Astrocyte (in vitro differentiated cells and primary cell): ENCODE results near the gene ACOT7. TPM values are rescaled to one million over a fixed set of nuclear protein-coding genes. Genes with fewer than 3 reads are reported as not detected.

Experiments
- DNase-seq: peaks from one replicate; pipeline ENCODE4 v3.0.0-alpha.2; 2010; ENCODE audit warnings: low read depth
- FAIRE-seq: peaks from 2 replicates; lab custom pipeline; 2011; peaks lifted over from hg19 to GRCh38; lab: Jason Lieb, UNC
- H2AFZ ChIP-seq: 2 replicates; pipeline ENCODE4 v1.6.0; 2012; ENCODE audit warnings: low read depth, low read length, inconsistent platforms
- H3K27ac ChIP-seq: 2 replicates; pipeline ENCODE4 v1.5.1; 2011; ENCODE audit warnings: low read depth, low read length, inconsistent platforms
- H3K27me3 ChIP-seq: 2 replicates; pipeline ENCODE4 v1.6.0; 2011; ENCODE audit warnings: low read length, inconsistent platforms; ENCODE audit not compliant: insufficient read depth
- H3K36me3 ChIP-seq: 2 replicates; pipeline ENCODE4 v1.5.1; 2011; ENCODE audit warnings: low read length, inconsistent platforms; ENCODE audit not compliant: insufficient read depth
- H3K4me1 ChIP-seq: 2 replicates; pipeline ENCODE4 v1.5.1; 2011; ENCODE audit warnings: low read length, inconsistent platforms; ENCODE audit not compliant: insufficient read depth
- H3K4me2 ChIP-seq: 2 replicates; pipeline ENCODE4 v1.6.0; 2012; ENCODE audit warnings: low read length, inconsistent platforms
- H3K4me3 ChIP-seq: 2 replicates; pipeline ENCODE4 v1.5.1; 2011; ENCODE audit warnings: low read depth, mild to moderate bottlenecking, low read length, inconsistent platforms; ENCODE audit not compliant: insufficient read depth
- H3K79me2 ChIP-seq: 2 replicates; pipeline ENCODE4 v1.6.0; 2012; ENCODE audit warnings: mild to moderate bottlenecking, low read length, inconsistent platforms; ENCODE audit not compliant: insufficient read depth
- H3K9ac ChIP-seq: 2 replicates; pipeline ENCODE4 v1.6.0; 2012; ENCODE audit warnings: mild to moderate bottlenecking, low read length, inconsistent platforms
- H3K9me3 ChIP-seq: 2 replicates; pipeline ENCODE4 v1.5.1; 2012; ENCODE audit warnings: low read depth, mild to moderate bottlenecking, low read length, inconsistent platforms; ENCODE audit not compliant: insufficient read depth
- H4K20me1 ChIP-seq: 2 replicates; pipeline ENCODE4 v1.6.0; 2012; ENCODE audit warnings: low read length, inconsistent platforms; ENCODE audit not compliant: insufficient read depth
- H3K27ac Mint-ChIP-seq: one replicate; pipeline ENCODE4 v1.8.0; 2021; ENCODE audit warnings: mild to moderate bottlenecking, mixed read lengths; ENCODE audit not compliant: unreplicated experiment
- H3K27me3 Mint-ChIP-seq: one replicate; pipeline ENCODE4 v1.8.0; 2021; ENCODE audit warnings: low read depth, mixed read lengths; ENCODE audit not compliant: unreplicated experiment
- H3K36me3 Mint-ChIP-seq: one replicate; pipeline ENCODE4 v1.8.0; 2021; ENCODE audit warnings: low read depth, mixed read lengths; ENCODE audit not compliant: unreplicated experiment
- H3K4me1 Mint-ChIP-seq: one replicate; pipeline ENCODE4 v1.8.0; 2021; ENCODE audit warnings: low read depth, mixed read lengths; ENCODE audit not compliant: unreplicated experiment
- H3K4me3 Mint-ChIP-seq: one replicate; pipeline ENCODE4 v1.8.0; 2021; ENCODE audit warnings: mild to moderate bottlenecking, moderate library complexity, mixed read lengths; ENCODE audit not compliant: unreplicated experiment
- H3K9me3 Mint-ChIP-seq: one replicate; pipeline ENCODE4 v1.8.0; 2021; ENCODE audit warnings: mild to moderate bottlenecking, mixed read lengths; ENCODE audit not compliant: unreplicated experiment
- EZH2 ChIP-seq: IDR thresholded peaks from 2 replicates; pipeline ENCODE4 v1.6.1; 2012; ENCODE audit warnings: mild to moderate bottlenecking, low read length, inconsistent platforms; ENCODE audit not compliant: insufficient read depth
- total RNA-seq: library from RNA; stranded (reverse); gene quantifications from 2 replicates; pipeline ENCODE4 v1.2.1, GENCODE V29; 2021
- TF ChIP-seq, protein P1 (sequence below): IDR thresholded peaks from 2 replicates; pipeline ENCODE4 v1.5.1; 2011; ENCODE audit warnings: low read depth, mild to moderate bottlenecking, inconsistent platforms, low read length, moderate library complexity; ENCODE audit not compliant: insufficient read depth

Gene ACOT7
- total RNA-seq, 1 donor from 2014 or later, result 91.1 TPM

DNA sequence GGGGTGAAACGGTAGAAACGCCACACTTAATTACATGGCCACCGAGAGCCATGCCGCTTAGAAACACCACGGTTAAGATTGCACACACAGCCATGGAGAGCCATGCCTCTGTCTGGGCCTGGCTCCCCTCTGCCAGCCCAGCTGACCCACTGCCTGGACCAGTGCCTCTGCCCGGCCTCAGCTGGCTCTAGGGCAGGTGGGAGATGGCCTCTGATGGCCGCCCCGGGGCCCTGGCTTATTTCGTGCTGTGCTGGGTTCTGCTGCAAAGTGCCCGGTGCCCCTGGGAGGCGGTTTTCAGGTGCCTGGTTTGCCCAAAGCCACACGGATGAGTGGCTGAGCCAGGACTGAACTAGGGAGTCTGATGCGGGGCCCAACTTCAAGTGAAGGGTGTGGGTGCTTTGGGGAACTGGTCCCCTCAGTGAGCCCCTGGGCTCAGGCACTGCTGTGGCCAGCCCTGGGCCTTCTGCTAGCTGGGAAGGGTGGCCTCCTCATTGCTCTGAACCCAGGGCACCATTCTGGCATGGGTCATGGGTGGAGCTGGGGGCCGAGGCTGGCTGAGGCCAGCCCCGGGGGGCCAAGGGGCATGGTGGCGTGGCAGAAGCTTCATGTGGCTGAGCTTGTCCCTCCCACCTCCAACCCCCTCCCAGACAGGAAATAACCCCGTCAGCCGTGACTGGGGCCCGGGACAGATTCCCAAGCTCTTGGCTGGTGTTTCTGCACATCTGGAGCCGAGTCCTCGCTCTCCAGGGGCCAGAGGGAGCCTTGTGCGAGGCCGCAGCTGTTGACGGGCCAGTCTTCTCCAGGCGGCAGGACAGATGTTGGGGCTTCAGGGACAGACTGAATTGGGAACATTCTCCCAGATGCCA, 130.8 kb downstream of the ACOT7 start:
- Histone ChIP-seq H3K4me2 (no peak overlapping the region), H3K27ac (no peak overlapping the region), H3K79me2 (no peaks in the 10 kb centered on the region), H3K9me3 (no peaks in the 10 kb centered on the region), H3K36me3 (no peaks in the 10 kb centered on the region), H3K4me3 (no peak overlapping the region), H3K4me1 (peaks cover 11% of the 10 kb centered on the region), H4K20me1 (peaks cover 19% of the 10 kb centered on the region), H3K9ac (no peak overlapping the region), H2AFZ (no peak overlapping the region), H3K27me3 (no peaks in the 10 kb centered on the region)
- Mint-ChIP-seq H3K4me1 (peaks cover 3% of the 10 kb centered on the region), H3K27ac (no peak overlapping the region), H3K4me3 (no peak overlapping the region), H3K27me3 (peaks cover 16% of the 10 kb centered on the region), H3K9me3 (no peaks in the 10 kb centered on the region), H3K36me3 (no peaks in the 10 kb centered on the region)
- no peak for FAIRE-seq
- DNase-seq, result no peak
- TF ChIP-seq, protein P1, sequence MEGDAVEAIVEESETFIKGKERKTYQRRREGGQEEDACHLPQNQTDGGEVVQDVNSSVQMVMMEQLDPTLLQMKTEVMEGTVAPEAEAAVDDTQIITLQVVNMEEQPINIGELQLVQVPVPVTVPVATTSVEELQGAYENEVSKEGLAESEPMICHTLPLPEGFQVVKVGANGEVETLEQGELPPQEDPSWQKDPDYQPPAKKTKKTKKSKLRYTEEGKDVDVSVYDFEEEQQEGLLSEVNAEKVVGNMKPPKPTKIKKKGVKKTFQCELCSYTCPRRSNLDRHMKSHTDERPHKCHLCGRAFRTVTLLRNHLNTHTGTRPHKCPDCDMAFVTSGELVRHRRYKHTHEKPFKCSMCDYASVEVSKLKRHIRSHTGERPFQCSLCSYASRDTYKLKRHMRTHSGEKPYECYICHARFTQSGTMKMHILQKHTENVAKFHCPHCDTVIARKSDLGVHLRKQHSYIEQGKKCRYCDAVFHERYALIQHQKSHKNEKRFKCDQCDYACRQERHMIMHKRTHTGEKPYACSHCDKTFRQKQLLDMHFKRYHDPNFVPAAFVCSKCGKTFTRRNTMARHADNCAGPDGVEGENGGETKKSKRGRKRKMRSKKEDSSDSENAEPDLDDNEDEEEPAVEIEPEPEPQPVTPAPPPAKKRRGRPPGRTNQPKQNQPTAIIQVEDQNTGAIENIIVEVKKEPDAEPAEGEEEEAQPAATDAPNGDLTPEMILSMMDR, result no peak
- no peak for TF ChIP-seq EZH2

DNA sequence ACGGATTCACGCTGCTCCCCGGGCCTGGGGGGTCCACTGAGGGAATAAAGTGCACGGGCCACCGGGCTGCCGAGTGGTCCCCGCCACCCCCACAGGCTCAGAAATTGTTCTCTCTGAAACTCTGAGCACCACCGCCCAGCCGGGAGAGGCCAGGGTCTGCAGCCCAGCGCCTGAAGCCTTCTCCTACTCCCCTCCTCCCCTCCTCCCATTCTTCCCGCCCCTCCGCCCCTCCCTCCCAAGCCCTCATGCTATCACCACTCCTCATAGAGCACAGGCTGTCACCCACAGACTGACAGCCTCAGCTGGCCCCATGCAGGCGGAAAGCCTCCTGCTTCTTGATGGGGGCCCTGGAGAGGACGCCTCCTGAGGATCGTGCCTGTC, 132.0 kb downstream of the ACOT7 start:
- no peaks in the 10 kb centered on the region for H3K4me1 Mint-ChIP-seq
- H3K27ac Mint-ChIP-seq, result no peak overlapping the region
- Histone ChIP-seq H2AFZ (peak overlapping the region; percentile 69), H3K79me2 (no peaks in the 10 kb centered on the region), H3K4me1 (peaks cover 7% of the 10 kb centered on the region), H3K4me3 (no peak overlapping the region), H3K4me2 (peak overlapping the region; percentile 89), H4K20me1 (peaks cover 20% of the 10 kb centered on the region), H3K36me3 (no peaks in the 10 kb centered on the region), H3K9me3 (no peaks in the 10 kb centered on the region), H3K27me3 (no peaks in the 10 kb centered on the region), H3K9ac (peak overlapping the region; percentile 48), H3K27ac (no peak overlapping the region)
- H3K36me3 Mint-ChIP-seq, result no peaks in the 10 kb centered on the region
- DNase-seq, result no peak
- H3K9me3 Mint-ChIP-seq, result no peaks in the 10 kb centered on the region
- H3K4me3 Mint-ChIP-seq, result peak overlapping the region; percentile 78
- FAIRE-seq, result no peak
- peaks cover 24% of the 10 kb centered on the region for H3K27me3 Mint-ChIP-seq
- TF ChIP-seq, protein P1, result no peak
- no peak for TF ChIP-seq EZH2
